GM23338 (cell line): ENCODE measurements around the gene PPP1R9B. TPM values are rescaled to one million over a fixed set of nuclear protein-coding genes. Genes with fewer than 3 reads are reported as not detected.

Experiments
- ATAC-seq: fragments of 200-7000 bp; cut with Tn5 transposase; 3 replicates; pipeline ENCODE4 v1.9.1; 2020
- DNase-seq: peaks from one replicate; pipeline ENCODE4 v3.0.0-alpha.2; 2015; ENCODE audit warnings: low spot score
- H2AFZ ChIP-seq: fragments of 200-600 bp; sonication (generic); 2 replicates; pipeline ENCODE4 v1.8.0; 2016; ENCODE audit warnings: antibody characterized with exemption, mild to moderate bottlenecking, moderate library complexity
- H3F3A ChIP-seq: fragments of 200-600 bp; sonication (generic); replicated peaks from 2 replicates; pipeline ENCODE4 v1.8.0; 2017; ENCODE audit warnings: antibody characterized with exemption, mixed run types, low read depth
- H3K27ac ChIP-seq: fragments of 200-600 bp; sonication (generic); 2 replicates; pipeline ENCODE4 v1.6.1; 2016; ENCODE audit warnings: low read depth
- H3K27me3 ChIP-seq: fragments of 200-600 bp; sonication (generic); 2 replicates; pipeline ENCODE4 v1.8.0; 2016; ENCODE audit warnings: mild to moderate bottlenecking, mixed run types, moderate library complexity; ENCODE audit not compliant: insufficient read depth
- H3K36me3 ChIP-seq: fragments of 200-600 bp; sonication (generic); 2 replicates; pipeline ENCODE4 v1.8.0; 2016; ENCODE audit warnings: mild to moderate bottlenecking; ENCODE audit not compliant: insufficient read depth
- H3K4me1 ChIP-seq: fragments of 200-600 bp; sonication (generic); 2 replicates; pipeline ENCODE4 v1.8.0; 2016; ENCODE audit warnings: mild to moderate bottlenecking, moderate library complexity; ENCODE audit not compliant: insufficient read depth
- H3K4me2 ChIP-seq: fragments of 200-600 bp; sonication (generic); 2 replicates; pipeline ENCODE4 v1.7.1; 2017; ENCODE audit warnings: mixed run types
- H3K4me3 ChIP-seq: fragments of 200-600 bp; sonication (generic); 2 replicates; pipeline ENCODE4 v1.6.1; 2016; ENCODE audit warnings: mixed run types
- H3K79me2 ChIP-seq: fragments of 200-600 bp; sonication (generic); replicated peaks from 2 replicates; pipeline ENCODE4 v1.8.0; 2017; ENCODE audit warnings: mild to moderate bottlenecking; ENCODE audit not compliant: insufficient read depth
- H3K9me2 ChIP-seq: fragments of 200-600 bp; sonication (generic); 2 replicates; pipeline ENCODE4 v1.8.0; 2017; ENCODE audit not compliant: insufficient read depth
- H4K20me1 ChIP-seq: fragments of 200-600 bp; sonication (generic); replicated peaks from 2 replicates; pipeline ENCODE4 v1.8.0; 2017; ENCODE audit warnings: mild to moderate bottlenecking; ENCODE audit not compliant: insufficient read depth
- H3K27ac Mint-ChIP-seq: 2 replicates; pipeline ENCODE4 v1.8.0; 2020; ENCODE audit warnings: inconsistent platforms, mild to moderate bottlenecking, moderate library complexity, mixed read lengths
- H3K27me3 Mint-ChIP-seq: 3 replicates; pipeline ENCODE4 v1.8.0; 2022; ENCODE audit warnings: low read depth, mild to moderate bottlenecking, moderate library complexity, mixed read lengths, inconsistent platforms; ENCODE audit not compliant: insufficient read depth, poor library complexity
- H3K36me3 Mint-ChIP-seq: 3 replicates; pipeline ENCODE4 v1.8.0; 2021; ENCODE audit warnings: low read depth, mild to moderate bottlenecking, inconsistent platforms, moderate library complexity, mixed read lengths
- H3K4me1 Mint-ChIP-seq: 3 replicates; pipeline ENCODE4 v1.8.0; 2020; ENCODE audit warnings: mild to moderate bottlenecking, inconsistent platforms, mixed read lengths
- H3K4me3 Mint-ChIP-seq: 3 replicates; pipeline ENCODE4 v1.8.0; 2021; ENCODE audit warnings: moderate library complexity, mild to moderate bottlenecking, inconsistent platforms, mixed read lengths
- H3K9me3 Mint-ChIP-seq: 3 replicates; pipeline ENCODE4 v1.8.0; 2020; ENCODE audit warnings: moderate library complexity, mild to moderate bottlenecking, inconsistent platforms, mixed read lengths
- CREB1 ChIP-seq: fragments of 250-450 bp; sonication (Bioruptor Pico); IDR thresholded peaks from 2 replicates; pipeline ENCODE4 v1.5.0; 2020; ENCODE audit warnings: low read depth, mild to moderate bottlenecking, moderate library complexity
- EZH2 ChIP-seq: fragments of 200-600 bp; sonication (generic); IDR thresholded peaks from one replicate; pipeline ENCODE4 v1.8.0; 2017; ENCODE audit warnings: antibody characterized with exemption, mild to moderate bottlenecking, low read depth; ENCODE audit not compliant: unreplicated experiment
- EZH2phosphoT487 ChIP-seq: fragments of 200-600 bp; sonication (generic); IDR thresholded peaks from one replicate; pipeline ENCODE4 v1.8.1; 2018; ENCODE audit warnings: antibody characterized with exemption; ENCODE audit not compliant: unreplicated experiment
- POLR2AphosphoS5 ChIP-seq: IDR thresholded peaks from 2 replicates; pipeline ENCODE4 v1.6.1; 2016; ENCODE audit warnings: antibody characterized with exemption, low read depth
- REST ChIP-seq: IDR thresholded peaks from one replicate; pipeline ENCODE4 v1.6.1; 2018; ENCODE audit warnings: antibody characterized with exemption; ENCODE audit not compliant: unreplicated experiment
- ZNF114 ChIP-seq: fragments of 250-450 bp; sonication (Bioruptor Pico); IDR thresholded peaks from 2 replicates; pipeline ENCODE4 v1.5.0; 2020; ENCODE audit warnings: mild to moderate bottlenecking, moderate library complexity
- ZNF331 ChIP-seq: fragments of 250-450 bp; sonication (Bioruptor Pico); IDR thresholded peaks from 2 replicates; pipeline ENCODE4 v1.5.0; 2020; ENCODE audit warnings: low read depth, mild to moderate bottlenecking, moderate library complexity
- polyA plus RNA-seq: library from polyadenylated mRNA; unstranded; fragments of >200 nt; fragmentation: Nextera tagmentation; extraction: Ambion mirVana; gene quantifications from 2 replicates; pipeline ENCODE4 v1.2.1, GENCODE V29; 2016
- total RNA-seq: library from RNA; depleted of rRNA; stranded (reverse); fragments of >200 nt; shearing (Covaris generic); gene quantifications from 2 replicates; pipeline ENCODE4 v1.2.3, GENCODE V29; 2014
- TF ChIP-seq, protein P1 (sequence below): fragments of 250-450 bp; sonication (Bioruptor Pico); IDR thresholded peaks from 2 replicates; pipeline ENCODE4 v1.5.0; 2020; ENCODE audit warnings: mild to moderate bottlenecking, moderate library complexity
- TF ChIP-seq, protein P2 (sequence below): IDR thresholded peaks from 2 replicates; pipeline ENCODE4 v1.6.1; 2016; ENCODE audit warnings: antibody characterized with exemption
- TF ChIP-seq, protein P3 (sequence below), 2 experiments: fragments of 200-600 bp in 1 of 2; sonication (generic) in 1 of 2; conservative IDR thresholded peaks; 2 replicates each; pipeline versions ENCODE4 v1.5.1 to v1.6.1; 2016 to 2017; ENCODE audit warnings: antibody characterized with exemption in 2 of 2, low read depth in 2 of 2, mild to moderate bottlenecking in 2 of 2, moderate library complexity in 1 of 2

The PPP1R9B gene
- total and polyA plus RNA-seq, 2 experiments from 2014 or later: 2.1 to 10.5 TPM

DNA sequence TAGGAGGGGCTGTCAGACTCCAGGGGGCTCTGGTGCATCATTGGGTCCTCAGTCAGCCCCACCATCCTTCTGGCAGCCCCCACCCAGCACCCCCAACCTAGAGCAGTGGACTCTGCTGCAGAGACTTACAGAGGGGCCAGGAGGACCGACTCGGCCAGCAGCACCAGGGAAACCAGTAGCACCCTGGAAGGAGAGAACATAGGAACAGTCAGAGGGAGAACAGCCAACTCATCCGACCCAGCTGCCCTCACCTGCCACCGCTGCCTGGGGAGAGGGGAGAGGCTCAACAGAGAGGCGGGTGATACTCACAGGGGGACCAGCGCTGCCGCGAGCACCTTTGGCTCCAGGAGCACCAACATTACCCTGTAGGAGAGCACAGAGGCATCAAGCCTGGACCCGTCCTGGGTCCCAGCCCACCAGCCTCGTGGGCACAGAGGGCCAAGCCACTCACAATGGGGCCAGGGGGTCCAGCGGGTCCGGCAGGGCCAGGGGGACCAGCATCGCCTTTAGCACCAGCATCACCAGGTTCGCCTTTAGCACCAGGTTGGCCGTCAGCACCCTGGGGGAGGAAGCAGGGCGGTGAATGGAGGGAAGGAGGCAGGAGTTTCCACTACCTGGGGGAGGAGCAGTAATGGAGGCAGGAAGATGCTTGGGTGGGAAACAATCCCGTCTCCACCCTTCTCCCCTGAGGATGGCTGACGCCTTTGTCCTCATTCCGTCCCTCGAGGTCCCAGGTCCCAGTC is 39.2 kb upstream of the PPP1R9B start (continued):
- TF ChIP-seq, protein P1, sequence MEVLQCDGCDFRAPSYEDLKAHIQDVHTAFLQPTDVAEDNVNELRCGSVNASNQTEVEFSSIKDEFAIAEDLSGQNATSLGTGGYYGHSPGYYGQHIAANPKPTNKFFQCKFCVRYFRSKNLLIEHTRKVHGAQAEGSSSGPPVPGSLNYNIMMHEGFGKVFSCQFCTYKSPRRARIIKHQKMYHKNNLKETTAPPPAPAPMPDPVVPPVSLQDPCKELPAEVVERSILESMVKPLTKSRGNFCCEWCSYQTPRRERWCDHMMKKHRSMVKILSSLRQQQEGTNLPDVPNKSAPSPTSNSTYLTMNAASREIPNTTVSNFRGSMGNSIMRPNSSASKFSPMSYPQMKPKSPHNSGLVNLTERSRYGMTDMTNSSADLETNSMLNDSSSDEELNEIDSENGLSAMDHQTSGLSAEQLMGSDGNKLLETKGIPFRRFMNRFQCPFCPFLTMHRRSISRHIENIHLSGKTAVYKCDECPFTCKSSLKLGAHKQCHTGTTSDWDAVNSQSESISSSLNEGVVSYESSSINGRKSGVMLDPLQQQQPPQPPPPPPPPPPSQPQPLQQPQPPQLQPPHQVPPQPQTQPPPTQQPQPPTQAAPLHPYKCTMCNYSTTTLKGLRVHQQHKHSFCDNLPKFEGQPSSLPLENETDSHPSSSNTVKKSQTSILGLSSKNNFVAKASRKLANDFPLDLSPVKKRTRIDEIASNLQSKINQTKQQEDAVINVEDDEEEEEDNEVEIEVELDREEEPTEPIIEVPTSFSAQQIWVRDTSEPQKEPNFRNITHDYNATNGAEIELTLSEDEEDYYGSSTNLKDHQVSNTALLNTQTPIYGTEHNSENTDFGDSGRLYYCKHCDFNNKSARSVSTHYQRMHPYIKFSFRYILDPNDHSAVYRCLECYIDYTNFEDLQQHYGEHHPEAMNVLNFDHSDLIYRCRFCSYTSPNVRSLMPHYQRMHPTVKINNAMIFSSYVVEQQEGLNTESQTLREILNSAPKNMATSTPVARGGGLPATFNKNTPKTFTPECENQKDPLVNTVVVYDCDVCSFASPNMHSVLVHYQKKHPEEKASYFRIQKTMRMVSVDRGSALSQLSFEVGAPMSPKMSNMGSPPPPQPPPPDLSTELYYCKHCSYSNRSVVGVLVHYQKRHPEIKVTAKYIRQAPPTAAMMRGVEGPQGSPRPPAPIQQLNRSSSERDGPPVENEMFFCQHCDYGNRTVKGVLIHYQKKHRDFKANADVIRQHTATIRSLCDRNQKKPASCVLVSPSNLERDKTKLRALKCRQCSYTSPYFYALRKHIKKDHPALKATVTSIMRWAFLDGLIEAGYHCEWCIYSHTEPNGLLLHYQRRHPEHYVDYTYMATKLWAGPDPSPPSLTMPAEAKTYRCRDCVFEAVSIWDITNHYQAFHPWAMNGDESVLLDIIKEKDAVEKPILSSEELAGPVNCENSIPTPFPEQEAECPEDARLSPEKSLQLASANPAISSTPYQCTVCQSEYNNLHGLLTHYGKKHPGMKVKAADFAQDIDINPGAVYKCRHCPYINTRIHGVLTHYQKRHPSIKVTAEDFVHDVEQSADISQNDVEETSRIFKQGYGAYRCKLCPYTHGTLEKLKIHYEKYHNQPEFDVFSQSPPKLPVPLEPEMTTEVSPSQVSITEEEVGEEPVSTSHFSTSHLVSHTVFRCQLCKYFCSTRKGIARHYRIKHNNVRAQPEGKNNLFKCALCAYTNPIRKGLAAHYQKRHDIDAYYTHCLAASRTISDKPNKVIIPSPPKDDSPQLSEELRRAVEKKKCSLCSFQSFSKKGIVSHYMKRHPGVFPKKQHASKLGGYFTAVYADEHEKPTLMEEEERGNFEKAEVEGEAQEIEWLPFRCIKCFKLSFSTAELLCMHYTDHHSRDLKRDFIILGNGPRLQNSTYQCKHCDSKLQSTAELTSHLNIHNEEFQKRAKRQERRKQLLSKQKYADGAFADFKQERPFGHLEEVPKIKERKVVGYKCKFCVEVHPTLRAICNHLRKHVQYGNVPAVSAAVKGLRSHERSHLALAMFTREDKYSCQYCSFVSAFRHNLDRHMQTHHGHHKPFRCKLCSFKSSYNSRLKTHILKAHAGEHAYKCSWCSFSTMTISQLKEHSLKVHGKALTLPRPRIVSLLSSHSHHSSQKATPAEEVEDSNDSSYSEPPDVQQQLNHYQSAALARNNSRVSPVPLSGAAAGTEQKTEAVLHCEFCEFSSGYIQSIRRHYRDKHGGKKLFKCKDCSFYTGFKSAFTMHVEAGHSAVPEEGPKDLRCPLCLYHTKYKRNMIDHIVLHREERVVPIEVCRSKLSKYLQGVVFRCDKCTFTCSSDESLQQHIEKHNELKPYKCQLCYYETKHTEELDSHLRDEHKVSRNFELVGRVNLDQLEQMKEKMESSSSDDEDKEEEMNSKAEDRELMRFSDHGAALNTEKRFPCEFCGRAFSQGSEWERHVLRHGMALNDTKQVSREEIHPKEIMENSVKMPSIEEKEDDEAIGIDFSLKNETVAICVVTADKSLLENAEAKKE (CRISPR knock-in tag): no peak

- H3K27me3 ChIP-seq: no peaks in the 10 kb centered on the region
- H3K27ac ChIP-seq: no peak overlapping the region
- H3F3A ChIP-seq: no peaks in the 10 kb centered on the region
- no peak overlapping the region for H3K27ac Mint-ChIP-seq
- no peaks in the 10 kb centered on the region for H3K36me3 ChIP-seq
- H4K20me1 ChIP-seq: no peaks in the 10 kb centered on the region
- ATAC-seq: no peak
- H3K4me1 ChIP-seq: peaks cover 9% of the 10 kb centered on the region
- no peak for DNase-seq
- peaks cover 26% of the 10 kb centered on the region for H3K36me3 Mint-ChIP-seq
- no peak overlapping the region for H2AFZ ChIP-seq
- H3K4me3 Mint-ChIP-seq: no peak overlapping the region
- no peak overlapping the region for H3K4me3 ChIP-seq
- no peaks in the 10 kb centered on the region for H3K79me2 ChIP-seq
- peaks cover 10% of the 10 kb centered on the region for H3K27me3 Mint-ChIP-seq
- no peaks in the 10 kb centered on the region for H3K9me3 Mint-ChIP-seq
- H3K4me1 Mint-ChIP-seq: peaks cover 12% of the 10 kb centered on the region
- H3K9me2 ChIP-seq: no peaks in the 10 kb centered on the region
- no peak overlapping the region for H3K4me2 ChIP-seq
- no peak for TF ChIP-seq POLR2AphosphoS5
- TF ChIP-seq CREB1: no peak
- TF ChIP-seq EZH2: no peak
- TF ChIP-seq REST: no peak
- no peak for TF ChIP-seq ZNF114
- TF ChIP-seq, protein P2, sequence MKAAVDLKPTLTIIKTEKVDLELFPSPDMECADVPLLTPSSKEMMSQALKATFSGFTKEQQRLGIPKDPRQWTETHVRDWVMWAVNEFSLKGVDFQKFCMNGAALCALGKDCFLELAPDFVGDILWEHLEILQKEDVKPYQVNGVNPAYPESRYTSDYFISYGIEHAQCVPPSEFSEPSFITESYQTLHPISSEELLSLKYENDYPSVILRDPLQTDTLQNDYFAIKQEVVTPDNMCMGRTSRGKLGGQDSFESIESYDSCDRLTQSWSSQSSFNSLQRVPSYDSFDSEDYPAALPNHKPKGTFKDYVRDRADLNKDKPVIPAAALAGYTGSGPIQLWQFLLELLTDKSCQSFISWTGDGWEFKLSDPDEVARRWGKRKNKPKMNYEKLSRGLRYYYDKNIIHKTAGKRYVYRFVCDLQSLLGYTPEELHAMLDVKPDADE: no peak
- no peak for TF ChIP-seq EZH2phosphoT487
- TF ChIP-seq ZNF331 (CRISPR knock-in tag): no peak
- TF ChIP-seq, protein P3, sequence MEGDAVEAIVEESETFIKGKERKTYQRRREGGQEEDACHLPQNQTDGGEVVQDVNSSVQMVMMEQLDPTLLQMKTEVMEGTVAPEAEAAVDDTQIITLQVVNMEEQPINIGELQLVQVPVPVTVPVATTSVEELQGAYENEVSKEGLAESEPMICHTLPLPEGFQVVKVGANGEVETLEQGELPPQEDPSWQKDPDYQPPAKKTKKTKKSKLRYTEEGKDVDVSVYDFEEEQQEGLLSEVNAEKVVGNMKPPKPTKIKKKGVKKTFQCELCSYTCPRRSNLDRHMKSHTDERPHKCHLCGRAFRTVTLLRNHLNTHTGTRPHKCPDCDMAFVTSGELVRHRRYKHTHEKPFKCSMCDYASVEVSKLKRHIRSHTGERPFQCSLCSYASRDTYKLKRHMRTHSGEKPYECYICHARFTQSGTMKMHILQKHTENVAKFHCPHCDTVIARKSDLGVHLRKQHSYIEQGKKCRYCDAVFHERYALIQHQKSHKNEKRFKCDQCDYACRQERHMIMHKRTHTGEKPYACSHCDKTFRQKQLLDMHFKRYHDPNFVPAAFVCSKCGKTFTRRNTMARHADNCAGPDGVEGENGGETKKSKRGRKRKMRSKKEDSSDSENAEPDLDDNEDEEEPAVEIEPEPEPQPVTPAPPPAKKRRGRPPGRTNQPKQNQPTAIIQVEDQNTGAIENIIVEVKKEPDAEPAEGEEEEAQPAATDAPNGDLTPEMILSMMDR (conservative IDR thresholded peaks at IDR 0.05; ENCODE audit: low read depth in 2 of 2): no peak
Observed at GRCh38 chr17:50188921-50189549, 38.6 kb upstream of the PPP1R9B start.
